ENCODE measurements around the gene ADCY7.

Gene ADCY7

GRCh38 chr16:50248845-50249244 is 17.5 kb upstream of the ADCY7 start:
- ATAC-seq (ENCODE audit: low read depth) (no peak), DNase-seq (ENCODE audit: low spot score) (no peak)
- Histone ChIP-seq H3K4me3 (ENCODE audit: severe bottlenecking) (no peak overlapping the region), H3K27ac (ENCODE audit: poor library complexity, severe bottlenecking) (no peak overlapping the region), H3K36me3 (ENCODE audit: low read depth) (no peaks in the 10 kb centered on the region), H3K27me3 (ENCODE audit: insufficient read depth, poor library complexity, severe bottlenecking) (no peaks in the 10 kb centered on the region), H3K4me1 (ENCODE audit: insufficient read depth, poor library complexity, severe bottlenecking) (peaks cover 7% of the 10 kb centered on the region), H3K9me3 (ENCODE audit: severe bottlenecking) (no peaks in the 10 kb centered on the region)
- TF ChIP-seq CTCF (IDR thresholded peaks at IDR 0.05; ENCODE audit: poor library complexity, severe bottlenecking) = no peak

GRCh38 chr16:50251375-50252081 is 14.8 kb upstream of the ADCY7 start:
- TF ChIP-seq CTCF (IDR thresholded peaks at IDR 0.05; ENCODE audit: poor library complexity, severe bottlenecking) = no peak
- Histone ChIP-seq H3K9me3 (ENCODE audit: severe bottlenecking) (no peaks in the 10 kb centered on the region), H3K27me3 (ENCODE audit: insufficient read depth, poor library complexity, severe bottlenecking) (no peaks in the 10 kb centered on the region), H3K36me3 (ENCODE audit: low read depth) (no peaks in the 10 kb centered on the region), H3K27ac (ENCODE audit: poor library complexity, severe bottlenecking) (no peak overlapping the region), H3K4me1 (ENCODE audit: insufficient read depth, poor library complexity, severe bottlenecking) (no peaks in the 10 kb centered on the region), H3K4me3 (ENCODE audit: severe bottlenecking) (no peak overlapping the region)
- peak; percentile 57 for ATAC-seq (ENCODE audit: low read depth)
- no peak for DNase-seq (ENCODE audit: low spot score)

GRCh38 chr16:50252082-50252611 is 14.2 kb upstream of the ADCY7 start:
- no peak for TF ChIP-seq CTCF (IDR thresholded peaks at IDR 0.05; ENCODE audit: poor library complexity, severe bottlenecking)
- H3K36me3 ChIP-seq (ENCODE audit: low read depth) = no peaks in the 10 kb centered on the region
- no peak overlapping the region for H3K4me3 ChIP-seq (ENCODE audit: severe bottlenecking)
- no peaks in the 10 kb centered on the region for H3K4me1 ChIP-seq (ENCODE audit: insufficient read depth, poor library complexity, severe bottlenecking)
- H3K9me3 ChIP-seq (ENCODE audit: severe bottlenecking) = no peaks in the 10 kb centered on the region
- H3K27me3 ChIP-seq (ENCODE audit: insufficient read depth, poor library complexity, severe bottlenecking) = no peaks in the 10 kb centered on the region
- DNase-seq (ENCODE audit: low spot score) = no peak
- no peak; the same call in 2 of the 3 replicates for ATAC-seq (ENCODE audit: low read depth)
- no peak overlapping the region for H3K27ac ChIP-seq (ENCODE audit: poor library complexity, severe bottlenecking)

GRCh38 chr16:50252874-50253513 is 13.4 kb upstream of the ADCY7 start:
- no peaks in the 10 kb centered on the region for H3K9me3 ChIP-seq (ENCODE audit: severe bottlenecking)
- no peaks in the 10 kb centered on the region for H3K27me3 ChIP-seq (ENCODE audit: insufficient read depth, poor library complexity, severe bottlenecking)
- no peaks in the 10 kb centered on the region for H3K4me1 ChIP-seq (ENCODE audit: insufficient read depth, poor library complexity, severe bottlenecking)
- TF ChIP-seq CTCF (IDR thresholded peaks at IDR 0.05; ENCODE audit: poor library complexity, severe bottlenecking) = no peak
- no peak overlapping the region for H3K27ac ChIP-seq (ENCODE audit: poor library complexity, severe bottlenecking)
- no peak overlapping the region for H3K4me3 ChIP-seq (ENCODE audit: severe bottlenecking)
- H3K36me3 ChIP-seq (ENCODE audit: low read depth) = no peaks in the 10 kb centered on the region
- DNase-seq (ENCODE audit: low spot score) (no peak), ATAC-seq (ENCODE audit: low read depth) (no peak)

GRCh38 chr16:50253514-50253910 is 12.8 kb upstream of the ADCY7 start:
- Histone ChIP-seq H3K4me3 (ENCODE audit: severe bottlenecking) (no peak overlapping the region), H3K4me1 (ENCODE audit: insufficient read depth, poor library complexity, severe bottlenecking) (no peaks in the 10 kb centered on the region), H3K27me3 (ENCODE audit: insufficient read depth, poor library complexity, severe bottlenecking) (no peaks in the 10 kb centered on the region), H3K27ac (ENCODE audit: poor library complexity, severe bottlenecking) (no peak overlapping the region), H3K9me3 (ENCODE audit: severe bottlenecking) (no peaks in the 10 kb centered on the region), H3K36me3 (ENCODE audit: low read depth) (no peaks in the 10 kb centered on the region)
- no peak for TF ChIP-seq CTCF (IDR thresholded peaks at IDR 0.05; ENCODE audit: poor library complexity, severe bottlenecking)
- no peak for ATAC-seq (ENCODE audit: low read depth)
- no peak for DNase-seq (ENCODE audit: low spot score)

Measured in RWPE2 (cell line).